IMR-90 (cell line): ENCODE results near the gene CTTN. TPM values are rescaled to one million over a fixed set of nuclear protein-coding genes. Genes with fewer than 3 reads are reported as not detected.

Source experiments
- ATAC-seq: fragments of 200-7000 bp; cut with Tn5 transposase; 2 replicates; pipeline ENCODE4 v1.9.1; 2020; ENCODE audit warnings: low read depth, mild to moderate bottlenecking, moderate library complexity
- BruUV-seq: library from RNA; stranded (reverse); fragments of 400-500 nt; replicated peaks from 2 replicates; lab custom pipeline; 2021; lab: Mats Ljungman, UMichigan
- CTCF ChIA-PET: fragments of 300-600 bp; formaldehyde crosslinking; extraction: SDS; loops from one replicate; lab custom pipeline; 2021; ENCODE audit warnings: antibody characterized with exemption; lab: Yijun Ruan, JAX
- POLR2A ChIA-PET: fragments of 300-600 bp; sonication (Branson Sonifier 250); formaldehyde crosslinking; loops from one replicate; lab custom pipeline; 2022; ENCODE audit warnings: antibody characterized with exemption; ENCODE audit not compliant: unreplicated experiment; lab: Charles Lee
- DNase-seq: peaks from one replicate; pipeline ENCODE4 v3.0.0; 2013
- H2AFZ ChIP-seq: replicated peaks from 2 replicates; pipeline ENCODE3; 2013; ENCODE audit warnings: low read length, mild to moderate bottlenecking; ENCODE audit not compliant: poor library complexity
- H2AK5ac ChIP-seq: 2 replicates; pipeline ENCODE4 v1.6.1; 2013; ENCODE audit warnings: low read depth, low read length, inconsistent platforms
- H2AK9ac ChIP-seq: replicated peaks from 2 replicates; pipeline ENCODE3; 2013; ENCODE audit warnings: mild to moderate bottlenecking, low read depth, low read length, moderate library complexity; ENCODE audit not compliant: poor library complexity
- H2BK120ac ChIP-seq: 2 replicates; pipeline ENCODE4 v1.6.1; 2013; ENCODE audit warnings: low read depth, low read length, inconsistent platforms
- H2BK15ac ChIP-seq: 3 replicates; pipeline ENCODE4 v1.6.1; 2013; ENCODE audit warnings: low read depth, low read length, inconsistent platforms
- H2BK20ac ChIP-seq: 2 replicates; pipeline ENCODE4 v1.6.1; 2013; ENCODE audit warnings: low read depth, mild to moderate bottlenecking, inconsistent platforms, low read length, moderate library complexity
- H2BK5ac ChIP-seq: 2 replicates; pipeline ENCODE4 v1.6.1; 2013; ENCODE audit warnings: mild to moderate bottlenecking, low read depth, low read length, inconsistent platforms; ENCODE audit not compliant: poor library complexity, severe bottlenecking
- H3K14ac ChIP-seq: replicated peaks from 2 replicates; pipeline ENCODE4 v1.6.1; 2013; ENCODE audit warnings: low read depth, low read length, inconsistent platforms
- H3K18ac ChIP-seq: 2 replicates; pipeline ENCODE4 v1.6.1; 2013; ENCODE audit warnings: low read depth, low read length, control low read depth
- H3K23ac ChIP-seq: 2 replicates; pipeline ENCODE4 v1.6.1; 2013; ENCODE audit warnings: low read depth, low read length, inconsistent platforms
- H3K27ac ChIP-seq: 2 replicates; pipeline ENCODE4 v1.5.1; 2013; ENCODE audit warnings: mild to moderate bottlenecking, control low read depth, low read length; ENCODE audit not compliant: insufficient read depth
- H3K27me3 ChIP-seq: 2 replicates; pipeline ENCODE4 v1.6.1; 2013; ENCODE audit warnings: low read length; ENCODE audit not compliant: control insufficient read depth, insufficient read depth
- H3K36me3 ChIP-seq: 2 replicates; pipeline ENCODE4 v1.6.1; 2013; ENCODE audit warnings: low read length, mixed read lengths; ENCODE audit not compliant: control insufficient read depth, insufficient read depth
- H3K4ac ChIP-seq: 2 replicates; pipeline ENCODE4 v1.6.1; 2013; ENCODE audit warnings: low read depth, low read length, inconsistent platforms
- H3K4me1 ChIP-seq: 2 replicates; pipeline ENCODE4 v1.6.1; 2013; ENCODE audit warnings: low read length, mixed read lengths; ENCODE audit not compliant: control insufficient read depth, insufficient read depth
- H3K4me2 ChIP-seq: 2 replicates; pipeline ENCODE4 v1.6.1; 2013; ENCODE audit warnings: low read depth, mild to moderate bottlenecking, control low read depth, low read length, moderate library complexity
- H3K4me3 ChIP-seq: 2 replicates; pipeline ENCODE4 v1.5.1; 2013; ENCODE audit warnings: low read depth, mild to moderate bottlenecking, control low read depth, low read length, moderate library complexity; ENCODE audit not compliant: insufficient read depth
- H3K56ac ChIP-seq: 2 replicates; pipeline ENCODE4 v1.6.1; 2013; ENCODE audit warnings: low read length, inconsistent platforms; ENCODE audit not compliant: insufficient read depth; ENCODE audit errors: extremely low read depth
- H3K79me1 ChIP-seq, 2 experiments: 2 replicates each; pipeline ENCODE4 v1.6.1; 2013; ENCODE audit warnings: low read length in 2 of 2, inconsistent platforms in 1 of 2, low read depth in 1 of 2
- H3K9ac ChIP-seq: 2 replicates; pipeline ENCODE4 v1.6.1; 2013; ENCODE audit warnings: low read depth, low read length, control low read depth
- H3K9me1 ChIP-seq: 2 replicates; pipeline ENCODE4 v1.6.1; 2013; ENCODE audit warnings: low read length, inconsistent platforms; ENCODE audit not compliant: insufficient read depth
- H3K9me3 ChIP-seq: 2 replicates; pipeline ENCODE4 v1.6.1; 2013; ENCODE audit warnings: low read length; ENCODE audit not compliant: control insufficient read depth, insufficient read depth
- H4K20me1 ChIP-seq: 2 replicates; pipeline ENCODE4 v1.6.1; 2013; ENCODE audit warnings: low read length, inconsistent platforms; ENCODE audit not compliant: insufficient read depth
- H4K5ac ChIP-seq: 2 replicates; pipeline ENCODE4 v1.6.1; 2013; ENCODE audit warnings: mild to moderate bottlenecking, low read depth, low read length, control low read depth
- H4K8ac ChIP-seq, 2 experiments: 2 replicates each; pipeline ENCODE4 v1.6.1; 2013; ENCODE audit warnings: low read depth in 2 of 2, low read length in 2 of 2, control low read depth in 1 of 2, inconsistent platforms in 1 of 2
- H4K91ac ChIP-seq: 2 replicates; pipeline ENCODE4 v1.6.1; 2013; ENCODE audit warnings: low read depth, low read length, inconsistent platforms; ENCODE audit not compliant: insufficient read depth
- BHLHE40 ChIP-seq: fragments of 150-350 bp; IDR thresholded peaks from 2 replicates; pipeline ENCODE4 v1.6.1; 2016; ENCODE audit warnings: mild to moderate bottlenecking, low read depth, low read length
- CEBPB ChIP-seq: IDR thresholded peaks from 2 replicates; pipeline ENCODE4 v1.6.1; 2012; ENCODE audit warnings: low read depth, low read length, improper control_type of control experiment
- FOS ChIP-seq: fragments of 150-350 bp; IDR thresholded peaks from 2 replicates; pipeline ENCODE4 v1.6.1; 2016; ENCODE audit warnings: low read depth, low read length
- MAFK ChIP-seq: IDR thresholded peaks from 2 replicates; pipeline ENCODE4 v1.6.1; 2012; ENCODE audit warnings: low read depth, low read length, improper control_type of control experiment
- MAZ ChIP-seq: IDR thresholded peaks from 2 replicates; pipeline ENCODE4 v1.6.1; 2012; ENCODE audit warnings: low read depth, mild to moderate bottlenecking, low read length, improper control_type of control experiment, moderate library complexity, borderline replicate concordance
- MXI1 ChIP-seq: IDR thresholded peaks from 2 replicates; pipeline ENCODE4 v1.6.1; 2012; ENCODE audit warnings: low read depth, mild to moderate bottlenecking, low read length, moderate library complexity, borderline replicate concordance
- NFE2L2 ChIP-seq: fragments of 150-350 bp; IDR thresholded peaks from 2 replicates; pipeline ENCODE4 v1.6.1; 2016; ENCODE audit warnings: low read depth, mild to moderate bottlenecking, low read length
- POLR2A ChIP-seq: IDR thresholded peaks from 2 replicates; pipeline ENCODE4 v1.6.1; 2012; ENCODE audit warnings: mild to moderate bottlenecking, low read depth, low read length
- RAD21 ChIP-seq: IDR thresholded peaks from 2 replicates; pipeline ENCODE4 v1.6.1; 2012; ENCODE audit warnings: low read length, improper control_type of control experiment
- RCOR1 ChIP-seq: IDR thresholded peaks from 2 replicates; pipeline ENCODE4 v1.6.1; 2012; ENCODE audit warnings: mild to moderate bottlenecking, low read length, improper control_type of control experiment; ENCODE audit not compliant: insufficient replicate concordance
- RFX5 ChIP-seq: IDR thresholded peaks from 2 replicates; pipeline ENCODE4 v1.8.0; 2012; ENCODE audit warnings: low read depth, mild to moderate bottlenecking, low read length, moderate library complexity
- SMC3 ChIP-seq: fragments of 150-350 bp; IDR thresholded peaks from 2 replicates; pipeline ENCODE4 v1.6.1; 2016; ENCODE audit warnings: low read depth, mild to moderate bottlenecking, antibody characterized with exemption, low read length, moderate library complexity
- WGBS, 2 experiments: methylation state at CpG; one replicate each; pipeline versions ENCODE4 v1.1.5 to v1.1.7; 2013; ENCODE audit warnings: missing lambda C conversion rate in 2 of 2; ENCODE audit not compliant: insufficient read length in 1 of 2; ENCODE audit errors: extremely low coverage in 2 of 2; 5-methylcytosine and 5-hydroxymethylcytosine counted together
- dilution Hi-C: fragments of 300-500 bp; cut with HindIII; formaldehyde crosslinking; loops from one replicate; pipeline ENCODE4 v1.14.3; 2018; ENCODE audit warnings: low sequenced_read_pairs; ENCODE audit not compliant: unreplicated experiment
- in situ Hi-C: fragments of 300-500 bp; cut with MboI; formaldehyde crosslinking; loops from 3 replicates; pipeline ENCODE4 v1.14.3; 2019; ENCODE audit warnings: low sequenced_read_pairs, inconsistent platforms, mixed read lengths
- intact Hi-C: fragments of 100-400 bp; cut with micrococcal nuclease; formaldehyde crosslinking; loops from 2 replicates; pipeline ENCODE4 v1.10.0; 2022
- polyA plus RNA-seq, 3 experiments: library from polyadenylated mRNA; depleted of rRNA; stranded (reverse); fragments of >200 nt; gene quantifications; 2 replicates each; pipeline ENCODE4 v1.2.3, GENCODE V29; 2012; ENCODE audit warnings: low replicate concordance in 1 of 3
- total RNA-seq: library from RNA; depleted of rRNA; stranded (reverse); fragments of >200 nt; gene quantifications from 2 replicates; pipeline ENCODE4 v1.2.3, GENCODE V29; 2012
- TF ChIP-seq, protein P1 (sequence below): conservative IDR thresholded peaks from 2 replicates; pipeline ENCODE4 v1.5.1; 2012; ENCODE audit warnings: mild to moderate bottlenecking, low read depth, low read length, improper control_type of control experiment
- TF ChIP-seq, protein P2 (sequence below): fragments of 150-350 bp; IDR thresholded peaks from 2 replicates; pipeline ENCODE4 v1.6.1; 2017; ENCODE audit warnings: mild to moderate bottlenecking, antibody characterized with exemption, low read length, low read depth
- TF ChIP-seq, protein P3 (sequence below): fragments of 150-350 bp; IDR thresholded peaks from 2 replicates; pipeline ENCODE4 v1.6.1; 2016; ENCODE audit warnings: low read depth, mild to moderate bottlenecking, low read length, moderate library complexity, borderline replicate concordance

CTTN gene
- total and polyA plus RNA-seq, 2 of the 4 experiments (the other 2 are of a cell fraction): 287 to 296 TPM

DNA sequence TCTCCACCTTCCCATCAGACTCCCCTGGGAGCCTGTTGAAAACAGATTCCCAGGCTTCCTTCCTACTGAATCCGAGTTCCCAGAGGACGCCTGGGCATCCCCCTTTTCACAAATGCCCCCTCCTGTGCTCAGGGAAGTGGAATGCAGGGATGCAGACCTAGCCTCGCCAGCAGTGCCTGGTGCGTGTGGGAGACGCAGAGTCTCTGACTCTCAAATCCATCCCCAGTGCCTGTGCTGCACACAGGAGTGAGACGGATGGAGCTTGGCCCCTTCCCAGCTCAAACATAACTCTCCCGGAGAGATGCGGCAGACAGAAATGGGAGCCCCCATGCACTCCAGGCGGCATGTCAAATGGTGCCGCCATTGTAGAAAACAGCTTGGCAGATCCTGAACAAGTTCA lies 62.6 kb downstream of the CTTN start:
- Histone ChIP-seq H3K27me3 (peaks cover 31% of the 10 kb centered on the region), H3K27ac (no peak overlapping the region), H3K4me2 (no peak overlapping the region), H3K23ac (no peak overlapping the region), H2BK20ac (no peak overlapping the region), H3K36me3 (no peaks in the 10 kb centered on the region), H3K14ac (no peak overlapping the region), H3K79me1 (no peaks in the 10 kb centered on the region), H2BK120ac (no peak overlapping the region), H4K5ac (no peak overlapping the region), H3K9me3 (no peaks in the 10 kb centered on the region; the same call in 1 of the 2 replicates), H2AK5ac (no peak overlapping the region), H4K20me1 (no peaks in the 10 kb centered on the region), H3K9me1 (no peaks in the 10 kb centered on the region), H2AFZ (no peak overlapping the region), H3K18ac (no peak overlapping the region), H2AK9ac (no peak overlapping the region), H3K4me1 (no peaks in the 10 kb centered on the region), H4K91ac (no peak overlapping the region), H4K8ac (no peak overlapping the region), H2BK5ac (no peak overlapping the region), H3K56ac (no peak overlapping the region), H3K4ac (no peak overlapping the region), H3K9ac (no peak overlapping the region), H2BK15ac (no peak overlapping the region), H3K4me3 (no peak overlapping the region)
- intact Hi-C loops: no loop called here
- in situ Hi-C loops: no loop called here
- no TSS peak for BruUV-seq
- POLR2A ChIA-PET: no interaction called here
- 34% methylated on average over 4 of the region's 10 CpGs; no CpG with 5 or more reads in 1 of the 2 experiments for WGBS, 2 experiments
- no peak for ATAC-seq
- TF ChIP-seq RAD21 (no peak), BHLHE40 (no peak), SMC3 (no peak), FOS (no peak), MXI1 (no peak), CEBPB (no peak), NFE2L2 (no peak), MAFK (no peak), RCOR1 (no peak), MAZ (no peak), POLR2A (no peak), RFX5 (no peak)
- TF ChIP-seq, protein P1, sequence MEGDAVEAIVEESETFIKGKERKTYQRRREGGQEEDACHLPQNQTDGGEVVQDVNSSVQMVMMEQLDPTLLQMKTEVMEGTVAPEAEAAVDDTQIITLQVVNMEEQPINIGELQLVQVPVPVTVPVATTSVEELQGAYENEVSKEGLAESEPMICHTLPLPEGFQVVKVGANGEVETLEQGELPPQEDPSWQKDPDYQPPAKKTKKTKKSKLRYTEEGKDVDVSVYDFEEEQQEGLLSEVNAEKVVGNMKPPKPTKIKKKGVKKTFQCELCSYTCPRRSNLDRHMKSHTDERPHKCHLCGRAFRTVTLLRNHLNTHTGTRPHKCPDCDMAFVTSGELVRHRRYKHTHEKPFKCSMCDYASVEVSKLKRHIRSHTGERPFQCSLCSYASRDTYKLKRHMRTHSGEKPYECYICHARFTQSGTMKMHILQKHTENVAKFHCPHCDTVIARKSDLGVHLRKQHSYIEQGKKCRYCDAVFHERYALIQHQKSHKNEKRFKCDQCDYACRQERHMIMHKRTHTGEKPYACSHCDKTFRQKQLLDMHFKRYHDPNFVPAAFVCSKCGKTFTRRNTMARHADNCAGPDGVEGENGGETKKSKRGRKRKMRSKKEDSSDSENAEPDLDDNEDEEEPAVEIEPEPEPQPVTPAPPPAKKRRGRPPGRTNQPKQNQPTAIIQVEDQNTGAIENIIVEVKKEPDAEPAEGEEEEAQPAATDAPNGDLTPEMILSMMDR: no peak
- TF ChIP-seq, protein P2, sequence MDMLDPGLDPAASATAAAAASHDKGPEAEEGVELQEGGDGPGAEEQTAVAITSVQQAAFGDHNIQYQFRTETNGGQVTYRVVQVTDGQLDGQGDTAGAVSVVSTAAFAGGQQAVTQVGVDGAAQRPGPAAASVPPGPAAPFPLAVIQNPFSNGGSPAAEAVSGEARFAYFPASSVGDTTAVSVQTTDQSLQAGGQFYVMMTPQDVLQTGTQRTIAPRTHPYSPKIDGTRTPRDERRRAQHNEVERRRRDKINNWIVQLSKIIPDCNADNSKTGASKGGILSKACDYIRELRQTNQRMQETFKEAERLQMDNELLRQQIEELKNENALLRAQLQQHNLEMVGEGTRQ: no peak
- TF ChIP-seq, protein P3, sequence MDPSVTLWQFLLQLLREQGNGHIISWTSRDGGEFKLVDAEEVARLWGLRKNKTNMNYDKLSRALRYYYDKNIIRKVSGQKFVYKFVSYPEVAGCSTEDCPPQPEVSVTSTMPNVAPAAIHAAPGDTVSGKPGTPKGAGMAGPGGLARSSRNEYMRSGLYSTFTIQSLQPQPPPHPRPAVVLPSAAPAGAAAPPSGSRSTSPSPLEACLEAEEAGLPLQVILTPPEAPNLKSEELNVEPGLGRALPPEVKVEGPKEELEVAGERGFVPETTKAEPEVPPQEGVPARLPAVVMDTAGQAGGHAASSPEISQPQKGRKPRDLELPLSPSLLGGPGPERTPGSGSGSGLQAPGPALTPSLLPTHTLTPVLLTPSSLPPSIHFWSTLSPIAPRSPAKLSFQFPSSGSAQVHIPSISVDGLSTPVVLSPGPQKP: no peak
- CTCF ChIA-PET: no interaction called here
- DNase-seq: no peak
- dilution Hi-C loops: no loop called here
